ENCODE results near the gene GADD45GIP1.

- TF ChIP-seq SMC3 (conservative IDR thresholded peaks at IDR 0.05; ENCODE audit: poor library complexity) (no peak), CTCF (IDR thresholded peaks at IDR 0.05; ENCODE audit: poor library complexity, severe bottlenecking) (no peak)
Measured at GRCh38 chr19:12983091-12983490, 26.1 kb upstream of the GADD45GIP1 start.
